PC-3 (cell line): ENCODE data around the gene TBL3. TPM values are rescaled to one million over a fixed set of nuclear protein-coding genes. Genes with fewer than 3 reads are reported as not detected.

Source experiments
- ATAC-seq: fragments of 200-7000 bp; cut with Tn5 transposase; 2 replicates; pipeline ENCODE4 v1.9.1; 2020; ENCODE audit warnings: mild to moderate bottlenecking, moderate library complexity
- BruUV-seq: library from RNA; stranded (reverse); fragments of 400-500 nt; replicated peaks from 2 replicates; lab custom pipeline; 2021; lab: Mats Ljungman, UMichigan
- CTCF ChIA-PET: fragments of 300-600 bp; sonication (Branson Sonifier 250); formaldehyde crosslinking; loops from one replicate; lab custom pipeline; 2022; ENCODE audit warnings: antibody characterized with exemption; lab: Charles Lee
- POLR2A ChIA-PET: fragments of 300-600 bp; sonication (Branson Sonifier 250); formaldehyde crosslinking; loops from one replicate; lab custom pipeline; 2022; ENCODE audit warnings: antibody characterized with exemption; ENCODE audit not compliant: unreplicated experiment; lab: Charles Lee
- DNase-seq: peaks from one replicate; pipeline ENCODE4 v3.0.0-alpha.2; 2015
- H2AFZ ChIP-seq: fragments of 300-600 bp; sonication (generic); 2 replicates; pipeline ENCODE4 v1.6.0; 2016; ENCODE audit warnings: antibody characterized with exemption, low read length
- H3F3A ChIP-seq: fragments of 300-600 bp; sonication (generic); one replicate; pipeline ENCODE4 v1.6.0; 2017; ENCODE audit warnings: antibody characterized with exemption, low read length, control low read depth, mild to moderate bottlenecking; ENCODE audit not compliant: unreplicated experiment
- H3K27ac ChIP-seq: fragments of 300-600 bp; sonication (generic); 2 replicates; pipeline ENCODE4 v1.5.1; 2016; ENCODE audit warnings: mild to moderate bottlenecking, low read length
- H3K27me3 ChIP-seq: fragments of 300-600 bp; sonication (generic); 2 replicates; pipeline ENCODE4 v1.6.1; 2016; ENCODE audit warnings: low read length, mixed read lengths
- H3K36me3 ChIP-seq: fragments of 300-600 bp; sonication (generic); 2 replicates; pipeline ENCODE4 v1.6.1; 2016; ENCODE audit warnings: low read depth, mixed run types, low read length, mixed read lengths
- H3K4me1 ChIP-seq: fragments of 300-600 bp; sonication (generic); 2 replicates; pipeline ENCODE4 v1.5.1; 2016; ENCODE audit warnings: low read length; ENCODE audit not compliant: insufficient read depth
- H3K4me2 ChIP-seq: fragments of 300-600 bp; sonication (generic); 2 replicates; pipeline ENCODE4 v1.6.0; 2016; ENCODE audit warnings: low read length
- H3K4me3 ChIP-seq: fragments of 300-600 bp; sonication (generic); 2 replicates; pipeline ENCODE4 v1.5.1; 2016; ENCODE audit warnings: mild to moderate bottlenecking, low read length, mixed read lengths
- H3K79me2 ChIP-seq: fragments of 300-600 bp; sonication (generic); 2 replicates; pipeline ENCODE4 v1.6.1; 2017; ENCODE audit warnings: low read length, mixed read lengths
- H3K9ac ChIP-seq: fragments of 300-600 bp; sonication (generic); 2 replicates; pipeline ENCODE4 v1.6.0; 2016; ENCODE audit warnings: mild to moderate bottlenecking, low read length
- H3K9me2 ChIP-seq: fragments of 300-600 bp; sonication (generic); replicated peaks from 2 replicates; pipeline ENCODE4 v1.6.1; 2016; ENCODE audit warnings: mixed run types, low read length, mixed read lengths
- H3K9me3 ChIP-seq: fragments of 300-600 bp; sonication (generic); 2 replicates; pipeline ENCODE4 v1.6.1; 2016; ENCODE audit warnings: low read length, mixed read lengths
- H4K20me1 ChIP-seq: fragments of 300-600 bp; sonication (generic); 2 replicates; pipeline ENCODE4 v1.6.1; 2016; ENCODE audit warnings: low read length, mixed read lengths
- EZH2 ChIP-seq: fragments of 300-600 bp; sonication (generic); IDR thresholded peaks from one replicate; pipeline ENCODE4 v1.6.1; 2017; ENCODE audit warnings: antibody characterized with exemption, mild to moderate bottlenecking, low read length; ENCODE audit not compliant: unreplicated experiment
- EZH2phosphoT487 ChIP-seq: fragments of 300-600 bp; sonication (generic); IDR thresholded peaks from 2 replicates; pipeline ENCODE4 v1.6.1; 2018; ENCODE audit warnings: mild to moderate bottlenecking, antibody characterized with exemption, low read length, borderline replicate concordance
- intact Hi-C: fragments of 100-400 bp; cut with micrococcal nuclease; formaldehyde crosslinking; loops from 2 replicates; pipeline ENCODE4 v1.9.0; 2023
- total RNA-seq: library from RNA; depleted of rRNA; stranded (reverse); fragments of >200 nt; gene quantifications from 2 replicates; pipeline ENCODE4 v1.2.3, GENCODE V29; 2014
- TF ChIP-seq, protein P1 (sequence below): fragments of 300-600 bp; sonication (generic); conservative IDR thresholded peaks from 2 replicates; pipeline ENCODE4 v1.5.1; 2017; ENCODE audit warnings: antibody characterized with exemption, low read depth, mild to moderate bottlenecking, low read length

Gene TBL3
- total RNA-seq, 1 experiment from 2014 or later = 71.5 TPM

DNA sequence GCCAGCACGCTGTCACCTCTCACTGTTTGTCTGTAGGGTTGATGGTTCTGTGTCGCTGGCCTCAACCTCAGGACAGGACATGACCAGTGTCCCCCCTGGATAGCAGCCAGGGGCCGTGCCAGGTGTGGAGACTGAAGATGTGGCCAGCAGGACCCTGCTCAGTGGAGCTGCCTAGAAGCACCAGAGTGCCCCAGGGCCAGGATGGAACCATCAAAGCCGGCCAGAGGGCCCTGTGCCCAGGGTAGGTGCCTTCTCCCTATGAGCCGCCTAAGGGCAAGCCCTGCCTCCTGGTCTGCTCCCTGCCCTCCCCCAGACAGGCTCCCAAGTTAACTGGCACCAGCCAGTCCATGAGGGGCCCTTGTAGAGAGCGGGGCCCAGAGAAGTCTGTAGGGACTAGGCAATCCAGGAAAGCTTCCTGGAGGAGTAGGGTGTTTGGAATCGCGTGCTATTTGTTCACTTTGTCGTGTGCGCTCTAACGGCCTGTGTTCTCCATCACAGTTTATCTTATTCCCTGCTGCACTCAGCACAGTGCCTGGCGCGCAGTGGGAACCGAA lies 13.1 kb upstream of the TBL3 start:
- CTCF ChIA-PET = no interaction called here
- Histone ChIP-seq H3K9ac (peak overlapping the region; percentile 90; the same call in 1 of the 2 replicates), H3F3A (peaks cover 15% of the 10 kb centered on the region), H3K4me2 (peak overlapping the region; percentile 90), H3K9me3 (no peaks in the 10 kb centered on the region), H4K20me1 (peaks cover 15% of the 10 kb centered on the region), H3K9me2 (no peaks in the 10 kb centered on the region), H3K4me1 (peaks cover 5% of the 10 kb centered on the region; the same call in 1 of the 2 replicates), H2AFZ (peak overlapping the region; percentile 70), H3K27me3 (no peaks in the 10 kb centered on the region), H3K27ac (no peak overlapping the region), H3K4me3 (peak overlapping the region; percentile 91; the same call in 1 of the 2 replicates), H3K36me3 (peaks cover 18% of the 10 kb centered on the region), H3K79me2 (peaks cover 33% of the 10 kb centered on the region)
- no peak for DNase-seq
- intact Hi-C loops = no loop called here
- no TSS peak for BruUV-seq
- TF ChIP-seq, protein P1, sequence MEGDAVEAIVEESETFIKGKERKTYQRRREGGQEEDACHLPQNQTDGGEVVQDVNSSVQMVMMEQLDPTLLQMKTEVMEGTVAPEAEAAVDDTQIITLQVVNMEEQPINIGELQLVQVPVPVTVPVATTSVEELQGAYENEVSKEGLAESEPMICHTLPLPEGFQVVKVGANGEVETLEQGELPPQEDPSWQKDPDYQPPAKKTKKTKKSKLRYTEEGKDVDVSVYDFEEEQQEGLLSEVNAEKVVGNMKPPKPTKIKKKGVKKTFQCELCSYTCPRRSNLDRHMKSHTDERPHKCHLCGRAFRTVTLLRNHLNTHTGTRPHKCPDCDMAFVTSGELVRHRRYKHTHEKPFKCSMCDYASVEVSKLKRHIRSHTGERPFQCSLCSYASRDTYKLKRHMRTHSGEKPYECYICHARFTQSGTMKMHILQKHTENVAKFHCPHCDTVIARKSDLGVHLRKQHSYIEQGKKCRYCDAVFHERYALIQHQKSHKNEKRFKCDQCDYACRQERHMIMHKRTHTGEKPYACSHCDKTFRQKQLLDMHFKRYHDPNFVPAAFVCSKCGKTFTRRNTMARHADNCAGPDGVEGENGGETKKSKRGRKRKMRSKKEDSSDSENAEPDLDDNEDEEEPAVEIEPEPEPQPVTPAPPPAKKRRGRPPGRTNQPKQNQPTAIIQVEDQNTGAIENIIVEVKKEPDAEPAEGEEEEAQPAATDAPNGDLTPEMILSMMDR = no peak
- TF ChIP-seq EZH2 (no peak), EZH2phosphoT487 (no peak)
- POLR2A ChIA-PET = no interaction called here
- ATAC-seq = no peak

DNA sequence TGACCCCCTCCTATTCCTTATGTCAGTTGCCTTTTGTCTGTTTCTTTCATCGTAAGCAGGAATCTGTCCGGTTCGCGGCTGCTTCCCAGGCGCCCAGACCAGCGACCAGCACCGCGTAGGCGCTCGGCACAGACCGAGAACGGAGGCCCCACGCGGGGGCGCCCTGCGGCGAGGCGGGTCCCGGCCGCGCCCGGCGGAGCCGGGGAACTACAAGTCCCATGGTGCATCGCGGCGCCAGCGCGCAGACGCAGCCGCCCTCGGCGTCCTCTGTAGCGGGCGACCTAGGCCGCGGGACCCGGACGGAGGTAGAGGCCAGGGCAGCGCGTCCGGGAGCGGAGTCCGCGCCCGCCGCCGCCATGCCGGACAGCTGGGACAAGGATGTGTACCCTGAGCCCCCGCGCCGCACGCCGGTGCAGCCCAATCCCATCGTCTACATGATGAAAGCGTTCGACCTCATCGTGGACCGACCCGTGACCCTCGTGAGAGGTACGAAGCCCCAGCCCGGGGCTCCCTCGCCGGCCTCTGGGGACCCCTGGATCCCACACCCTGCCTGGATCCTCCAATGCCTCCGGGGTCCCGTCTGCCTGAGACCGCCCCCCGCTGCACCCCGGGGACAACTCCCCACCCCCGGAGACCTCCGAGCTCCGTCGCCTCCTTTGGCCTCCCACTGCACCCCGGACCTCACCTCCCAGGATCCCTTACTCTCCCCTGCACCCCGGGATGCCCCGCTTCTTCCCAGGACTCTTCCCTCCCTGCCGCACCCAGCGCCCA lies 12.4 kb upstream of the TBL3 start, which contains the start of gene NDUFB10:
TSS of gene NDUFB10 (plus strand) at position 270 of the 771 bp plus-strand sequence. CDS start at position 357, 87 bp downstream.
- H2AFZ ChIP-seq = peak within 1 kb of the TSS; percentile 70
- ChIA-PET CTCF (no interaction called here), POLR2A (no interaction called here)
- no peak within 1 kb of the TSS for H3K27ac ChIP-seq
- peaks cover 5% of the 10 kb centered on the region; the same call in 1 of the 2 replicates for H3K4me1 ChIP-seq
- BruUV-seq = no TSS peak
- peaks cover 19% of the 10 kb centered on the region for H4K20me1 ChIP-seq
- H3K4me2 ChIP-seq = peak within 1 kb of the TSS; percentile 90
- H3K27me3 ChIP-seq = no peaks in the 10 kb centered on the region
- peaks cover 40% of the 10 kb centered on the region for H3K79me2 ChIP-seq
- peaks cover 16% of the 10 kb centered on the region for H3F3A ChIP-seq
- peak within 1 kb of the TSS; percentile 91 for H3K4me3 ChIP-seq
- peak within 1 kb of the TSS; percentile 90 for H3K9ac ChIP-seq
- H3K9me2 ChIP-seq = no peaks in the 10 kb centered on the region
- intact Hi-C loops = no loop called here
- peaks cover 22% of the 10 kb centered on the region for H3K36me3 ChIP-seq
- ATAC-seq = peak; percentile 77
- peak; percentile 88 for DNase-seq
- no peaks in the 10 kb centered on the region for H3K9me3 ChIP-seq
- no peak for TF ChIP-seq EZH2
- TF ChIP-seq, protein P1 = peak; percentile 74
- no peak for TF ChIP-seq EZH2phosphoT487
